KMS-11 (cell line): ENCODE results near the gene MTHFD2.

Experiments used
- H2AFZ ChIP-seq: fragments of 200-600 bp; sonication (generic); 2 replicates; pipeline ENCODE4 v1.6.1; 2016; ENCODE audit warnings: antibody characterized with exemption, mixed run types, low read depth
- H3K27ac ChIP-seq: fragments of 200-600 bp; sonication (generic); 2 replicates; pipeline ENCODE4 v1.6.1; 2016; ENCODE audit warnings: mild to moderate bottlenecking, mixed run types
- H3K27me3 ChIP-seq: fragments of 200-600 bp; sonication (generic); 2 replicates; pipeline ENCODE4 v1.6.1; 2017; ENCODE audit warnings: mild to moderate bottlenecking, low read depth, mixed run types, moderate library complexity; ENCODE audit not compliant: insufficient read depth
- H3K36me3 ChIP-seq: fragments of 200-600 bp; sonication (generic); 2 replicates; pipeline ENCODE4 v1.6.1; 2017; ENCODE audit warnings: mild to moderate bottlenecking, mixed run types; ENCODE audit not compliant: insufficient read depth
- H3K4me1 ChIP-seq: fragments of 200-600 bp; sonication (generic); 2 replicates; pipeline ENCODE4 v1.6.1; 2016; ENCODE audit warnings: mild to moderate bottlenecking, low read depth, mixed run types; ENCODE audit not compliant: poor library complexity, severe bottlenecking
- H3K4me2 ChIP-seq: fragments of 200-600 bp; sonication (generic); 2 replicates; pipeline ENCODE4 v1.7.0; 2016; ENCODE audit warnings: mild to moderate bottlenecking, mixed run types
- H3K4me3 ChIP-seq: fragments of 200-600 bp; sonication (generic); IDR thresholded peaks from 2 replicates; pipeline ENCODE4 v1.6.1; 2017; ENCODE audit warnings: low read depth, low read length, mixed read lengths; ENCODE audit not compliant: insufficient read depth
- H3K79me2 ChIP-seq: fragments of 200-600 bp; sonication (generic); 2 replicates; pipeline ENCODE4 v1.6.1; 2016; ENCODE audit warnings: low read depth, mixed run types; ENCODE audit not compliant: insufficient read depth
- H3K9ac ChIP-seq: fragments of 200-600 bp; sonication (generic); 2 replicates; pipeline ENCODE4 v1.6.1; 2016; ENCODE audit warnings: mild to moderate bottlenecking, mixed run types
- H4K20me1 ChIP-seq: fragments of 200-600 bp; sonication (generic); 2 replicates; pipeline ENCODE4 v1.6.1; 2016; ENCODE audit warnings: mild to moderate bottlenecking, mixed run types; ENCODE audit not compliant: insufficient read depth
- CTCF ChIP-seq: fragments of 200-600 bp; sonication (generic); conservative IDR thresholded peaks from 2 replicates; pipeline ENCODE4 v1.6.1; 2017; ENCODE audit warnings: low read depth, mild to moderate bottlenecking, antibody characterized with exemption, low read length, moderate library complexity, mixed read lengths

The MTHFD2 gene

GRCh38 chr2:74252862-74253261 is 54.4 kb downstream of the MTHFD2 start:
- Histone ChIP-seq H3K4me1 (no peaks in the 10 kb centered on the region), H3K27me3 (no peaks in the 10 kb centered on the region), H2AFZ (no peak overlapping the region), H3K9ac (no peak overlapping the region), H3K36me3 (no peaks in the 10 kb centered on the region), H3K27ac (no peak overlapping the region), H3K79me2 (no peaks in the 10 kb centered on the region), H4K20me1 (no peaks in the 10 kb centered on the region), H3K4me3 (no peak overlapping the region), H3K4me2 (no peak overlapping the region)
- no peak for TF ChIP-seq CTCF

GRCh38 chr2:74253306-74253970 is 55.0 kb downstream of the MTHFD2 start:
- Histone ChIP-seq H3K4me3 (no peak overlapping the region), H3K4me2 (no peak overlapping the region), H3K27me3 (no peaks in the 10 kb centered on the region)

GRCh38 chr2:74253971-74254310 is 55.5 kb downstream of the MTHFD2 start:
- Histone ChIP-seq H3K9ac (no peak overlapping the region), H3K79me2 (no peaks in the 10 kb centered on the region), H3K36me3 (no peaks in the 10 kb centered on the region), H4K20me1 (no peaks in the 10 kb centered on the region), H3K4me1 (no peaks in the 10 kb centered on the region), H3K4me2 (no peak overlapping the region), H2AFZ (no peak overlapping the region), H3K27ac (no peak overlapping the region), H3K27me3 (no peaks in the 10 kb centered on the region), H3K4me3 (no peak overlapping the region)
- no peak for TF ChIP-seq CTCF

More at GRCh38 chr2:74253306-74253970, 55.0 kb downstream of the MTHFD2 start:
- TF ChIP-seq CTCF = no peak
- H4K20me1 ChIP-seq = no peaks in the 10 kb centered on the region
- no peak overlapping the region for H3K9ac ChIP-seq
- H3K4me1 ChIP-seq = no peaks in the 10 kb centered on the region
- no peak overlapping the region for H2AFZ ChIP-seq
- no peaks in the 10 kb centered on the region for H3K36me3 ChIP-seq
- no peak overlapping the region for H3K27ac ChIP-seq
- H3K79me2 ChIP-seq = no peaks in the 10 kb centered on the region

GRCh38 chr2:74255660-74256213 is 57.3 kb downstream of the MTHFD2 start:
- no peak overlapping the region for H2AFZ ChIP-seq
- TF ChIP-seq CTCF = no peak

More at GRCh38 chr2:74255660-74256213, 57.3 kb downstream of the MTHFD2 start:
- no peaks in the 10 kb centered on the region for H3K36me3 ChIP-seq
- no peaks in the 10 kb centered on the region for H3K27me3 ChIP-seq
- H3K27ac ChIP-seq = no peak overlapping the region
- no peak overlapping the region for H3K9ac ChIP-seq
- no peak overlapping the region for H3K4me2 ChIP-seq
- no peaks in the 10 kb centered on the region for H3K4me1 ChIP-seq
- no peak overlapping the region for H3K4me3 ChIP-seq
- no peaks in the 10 kb centered on the region for H3K79me2 ChIP-seq
- H4K20me1 ChIP-seq = no peaks in the 10 kb centered on the region
